Measurements from ENCODE around the gene KLF7. TPM values are rescaled to one million over a fixed set of nuclear protein-coding genes. Genes with fewer than 3 reads are reported as not detected.

KLF7 gene
- total RNA-seq, 1 experiment from 2014 or later: 15.4 TPM

GRCh38 chr2:207107131-207107530, 58.6 kb downstream of the KLF7 start:
- H3K4me2 ChIP-seq (ENCODE audit: low read length): no peak overlapping the region
- H3K4me3 ChIP-seq (replicated peaks in 1 of 2; ENCODE audit: low read depth in 1 of 2, low read length in 2 of 2): no peak overlapping the region
- H3K4me1 ChIP-seq (ENCODE audit: control insufficient read depth in 1 of 2, insufficient read depth in 2 of 2, low read length in 2 of 2): no peaks in the 10 kb centered on the region
- TF ChIP-seq SIN3A (IDR thresholded peaks at IDR 0.05; ENCODE audit: low read depth): no peak
- TF ChIP-seq EZH2 (IDR thresholded peaks at IDR 0.05): no peak
- TF ChIP-seq TCF7L2 (IDR thresholded peaks at IDR 0.05; ENCODE audit: borderline replicate concordance, extremely low read depth, insufficient read depth, insufficient read length): no peak
- no peak for TF ChIP-seq FOSL1 (IDR thresholded peaks at IDR 0.05; ENCODE audit: low read depth)
- TF ChIP-seq ZBTB33 (IDR thresholded peaks at IDR 0.05; ENCODE audit: extremely low read depth, insufficient replicate concordance, low read length): no peak
- no peak for TF ChIP-seq REST (IDR thresholded peaks at IDR 0.05; ENCODE audit: low read depth)
- no peak for TF ChIP-seq CEBPB (IDR thresholded peaks at IDR 0.05; ENCODE audit: low read depth)
- TF ChIP-seq EZH2phosphoT487 (IDR thresholded peaks at IDR 0.05; ENCODE audit: borderline replicate concordance): no peak
- no peak for TF ChIP-seq POLR2AphosphoS5 (IDR thresholded peaks at IDR 0.05; ENCODE audit: low read depth, low read length)
- no peak for TF ChIP-seq CTCF (IDR thresholded peaks at IDR 0.05 in 2 of 3, conservative IDR thresholded peaks at IDR 0.05 in 1 of 3; ENCODE audit: borderline replicate concordance in 1 of 3, insufficient read depth in 1 of 3, low read depth in 2 of 3, low read length in 2 of 3)
- H3K36me3 ChIP-seq (ENCODE audit: control insufficient read depth in 1 of 2, insufficient read depth in 2 of 2, low read length in 2 of 2): no peaks in the 10 kb centered on the region
- POLR2A ChIA-PET: no interaction called here
- no TSS peak for BruUV-seq (replicated peaks)
- ATAC-seq: no peak
- no peaks in the 10 kb centered on the region for H3K27me3 ChIP-seq (ENCODE audit: insufficient read depth, low read length)
- RAD21 ChIA-PET (ENCODE audit: low non-redundant PET in 1 of 2, low total read pairs in 2 of 2, uncharacterized antibody in 2 of 2, unreplicated experiment in 2 of 2): no interaction called here
- no peak overlapping the region for H3K27ac ChIP-seq (ENCODE audit: low read depth, low read length)
- no peaks in the 10 kb centered on the region for H4K20me1 ChIP-seq (ENCODE audit: insufficient read depth)
- no peaks in the 10 kb centered on the region for H3K79me2 ChIP-seq (ENCODE audit: insufficient read depth, low read length)
- no peak for DNase-seq (ENCODE audit: low read depth, low spot score)
- no peak overlapping the region for H3K9ac ChIP-seq (ENCODE audit: low read length)
- no peaks in the 10 kb centered on the region for H3K9me2 ChIP-seq (ENCODE audit: insufficient read depth)
- CTCF ChIA-PET: no interaction called here
- no peaks in the 10 kb centered on the region for H3K9me3 ChIP-seq (ENCODE audit: control insufficient read depth in 1 of 2, insufficient read depth in 1 of 2, low read depth in 1 of 2, low read length in 2 of 2)
- no peak overlapping the region for H2AFZ ChIP-seq (ENCODE audit: low read depth, low read length, poor library complexity, severe bottlenecking)
- intact Hi-C loops (cut with micrococcal nuclease): no loop called here
